Measurements from ENCODE around the gene SPINT2. TPM values are rescaled to one million over a fixed set of nuclear protein-coding genes. Genes with fewer than 3 reads are reported as not detected.

The SPINT2 gene
- total and polyA plus RNA-seq, 2 of the 13 experiments (the other 11 are each of a cell fraction or from before 2014, with no cell fraction given) = 0.31 to 0.77 TPM

- TF ChIP-seq, protein P1, sequence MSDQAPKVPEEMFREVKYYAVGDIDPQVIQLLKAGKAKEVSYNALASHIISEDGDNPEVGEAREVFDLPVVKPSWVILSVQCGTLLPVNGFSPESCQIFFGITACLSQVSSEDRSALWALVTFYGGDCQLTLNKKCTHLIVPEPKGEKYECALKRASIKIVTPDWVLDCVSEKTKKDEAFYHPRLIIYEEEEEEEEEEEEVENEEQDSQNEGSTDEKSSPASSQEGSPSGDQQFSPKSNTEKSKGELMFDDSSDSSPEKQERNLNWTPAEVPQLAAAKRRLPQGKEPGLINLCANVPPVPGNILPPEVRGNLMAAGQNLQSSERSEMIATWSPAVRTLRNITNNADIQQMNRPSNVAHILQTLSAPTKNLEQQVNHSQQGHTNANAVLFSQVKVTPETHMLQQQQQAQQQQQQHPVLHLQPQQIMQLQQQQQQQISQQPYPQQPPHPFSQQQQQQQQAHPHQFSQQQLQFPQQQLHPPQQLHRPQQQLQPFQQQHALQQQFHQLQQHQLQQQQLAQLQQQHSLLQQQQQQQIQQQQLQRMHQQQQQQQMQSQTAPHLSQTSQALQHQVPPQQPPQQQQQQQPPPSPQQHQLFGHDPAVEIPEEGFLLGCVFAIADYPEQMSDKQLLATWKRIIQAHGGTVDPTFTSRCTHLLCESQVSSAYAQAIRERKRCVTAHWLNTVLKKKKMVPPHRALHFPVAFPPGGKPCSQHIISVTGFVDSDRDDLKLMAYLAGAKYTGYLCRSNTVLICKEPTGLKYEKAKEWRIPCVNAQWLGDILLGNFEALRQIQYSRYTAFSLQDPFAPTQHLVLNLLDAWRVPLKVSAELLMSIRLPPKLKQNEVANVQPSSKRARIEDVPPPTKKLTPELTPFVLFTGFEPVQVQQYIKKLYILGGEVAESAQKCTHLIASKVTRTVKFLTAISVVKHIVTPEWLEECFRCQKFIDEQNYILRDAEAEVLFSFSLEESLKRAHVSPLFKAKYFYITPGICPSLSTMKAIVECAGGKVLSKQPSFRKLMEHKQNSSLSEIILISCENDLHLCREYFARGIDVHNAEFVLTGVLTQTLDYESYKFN (CRISPR knock-in tag; conservative IDR thresholded peaks at IDR 0.05) = no peak
- TF ChIP-seq, protein P2, sequence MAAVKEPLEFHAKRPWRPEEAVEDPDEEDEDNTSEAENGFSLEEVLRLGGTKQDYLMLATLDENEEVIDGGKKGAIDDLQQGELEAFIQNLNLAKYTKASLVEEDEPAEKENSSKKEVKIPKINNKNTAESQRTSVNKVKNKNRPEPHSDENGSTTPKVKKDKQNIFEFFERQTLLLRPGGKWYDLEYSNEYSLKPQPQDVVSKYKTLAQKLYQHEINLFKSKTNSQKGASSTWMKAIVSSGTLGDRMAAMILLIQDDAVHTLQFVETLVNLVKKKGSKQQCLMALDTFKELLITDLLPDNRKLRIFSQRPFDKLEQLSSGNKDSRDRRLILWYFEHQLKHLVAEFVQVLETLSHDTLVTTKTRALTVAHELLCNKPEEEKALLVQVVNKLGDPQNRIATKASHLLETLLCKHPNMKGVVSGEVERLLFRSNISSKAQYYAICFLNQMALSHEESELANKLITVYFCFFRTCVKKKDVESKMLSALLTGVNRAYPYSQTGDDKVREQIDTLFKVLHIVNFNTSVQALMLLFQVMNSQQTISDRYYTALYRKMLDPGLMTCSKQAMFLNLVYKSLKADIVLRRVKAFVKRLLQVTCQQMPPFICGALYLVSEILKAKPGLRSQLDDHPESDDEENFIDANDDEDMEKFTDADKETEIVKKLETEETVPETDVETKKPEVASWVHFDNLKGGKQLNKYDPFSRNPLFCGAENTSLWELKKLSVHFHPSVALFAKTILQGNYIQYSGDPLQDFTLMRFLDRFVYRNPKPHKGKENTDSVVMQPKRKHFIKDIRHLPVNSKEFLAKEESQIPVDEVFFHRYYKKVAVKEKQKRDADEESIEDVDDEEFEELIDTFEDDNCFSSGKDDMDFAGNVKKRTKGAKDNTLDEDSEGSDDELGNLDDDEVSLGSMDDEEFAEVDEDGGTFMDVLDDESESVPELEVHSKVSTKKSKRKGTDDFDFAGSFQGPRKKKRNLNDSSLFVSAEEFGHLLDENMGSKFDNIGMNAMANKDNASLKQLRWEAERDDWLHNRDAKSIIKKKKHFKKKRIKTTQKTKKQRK (IDR thresholded peaks at IDR 0.05; ENCODE audit: low read length) = no peak
- TF ChIP-seq ZNF570 (CRISPR knock-in tag; IDR thresholded peaks at IDR 0.05; ENCODE audit: borderline replicate concordance) = no peak
- TF ChIP-seq, protein P3, sequence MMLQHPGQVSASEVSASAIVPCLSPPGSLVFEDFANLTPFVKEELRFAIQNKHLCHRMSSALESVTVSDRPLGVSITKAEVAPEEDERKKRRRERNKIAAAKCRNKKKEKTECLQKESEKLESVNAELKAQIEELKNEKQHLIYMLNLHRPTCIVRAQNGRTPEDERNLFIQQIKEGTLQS (CRISPR knock-in tag; IDR thresholded peaks at IDR 0.05) = peak; percentile 18; the same call in 1 of the 2 replicates
- TF ChIP-seq, protein P4, sequence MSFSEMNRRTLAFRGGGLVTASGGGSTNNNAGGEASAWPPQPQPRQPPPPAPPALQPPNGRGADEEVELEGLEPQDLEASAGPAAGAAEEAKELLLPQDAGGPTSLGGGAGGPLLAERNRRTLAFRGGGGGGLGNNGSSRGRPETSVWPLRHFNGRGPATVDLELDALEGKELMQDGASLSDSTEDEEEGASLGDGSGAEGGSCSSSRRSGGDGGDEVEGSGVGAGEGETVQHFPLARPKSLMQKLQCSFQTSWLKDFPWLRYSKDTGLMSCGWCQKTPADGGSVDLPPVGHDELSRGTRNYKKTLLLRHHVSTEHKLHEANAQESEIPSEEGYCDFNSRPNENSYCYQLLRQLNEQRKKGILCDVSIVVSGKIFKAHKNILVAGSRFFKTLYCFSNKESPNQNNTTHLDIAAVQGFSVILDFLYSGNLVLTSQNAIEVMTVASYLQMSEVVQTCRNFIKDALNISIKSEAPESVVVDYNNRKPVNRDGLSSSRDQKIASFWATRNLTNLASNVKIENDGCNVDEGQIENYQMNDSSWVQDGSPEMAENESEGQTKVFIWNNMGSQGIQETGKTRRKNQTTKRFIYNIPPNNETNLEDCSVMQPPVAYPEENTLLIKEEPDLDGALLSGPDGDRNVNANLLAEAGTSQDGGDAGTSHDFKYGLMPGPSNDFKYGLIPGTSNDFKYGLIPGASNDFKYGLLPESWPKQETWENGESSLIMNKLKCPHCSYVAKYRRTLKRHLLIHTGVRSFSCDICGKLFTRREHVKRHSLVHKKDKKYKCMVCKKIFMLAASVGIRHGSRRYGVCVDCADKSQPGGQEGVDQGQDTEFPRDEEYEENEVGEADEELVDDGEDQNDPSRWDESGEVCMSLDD (CRISPR knock-in tag; IDR thresholded peaks at IDR 0.05; ENCODE audit: borderline replicate concordance) = no peak
- TF ChIP-seq ZNF792 (CRISPR knock-in tag; IDR thresholded peaks at IDR 0.05) = no peak
- TF ChIP-seq ZNF326 (CRISPR knock-in tag; IDR thresholded peaks at IDR 0.05; ENCODE audit: borderline replicate concordance) = no peak
- TF ChIP-seq, protein P5, sequence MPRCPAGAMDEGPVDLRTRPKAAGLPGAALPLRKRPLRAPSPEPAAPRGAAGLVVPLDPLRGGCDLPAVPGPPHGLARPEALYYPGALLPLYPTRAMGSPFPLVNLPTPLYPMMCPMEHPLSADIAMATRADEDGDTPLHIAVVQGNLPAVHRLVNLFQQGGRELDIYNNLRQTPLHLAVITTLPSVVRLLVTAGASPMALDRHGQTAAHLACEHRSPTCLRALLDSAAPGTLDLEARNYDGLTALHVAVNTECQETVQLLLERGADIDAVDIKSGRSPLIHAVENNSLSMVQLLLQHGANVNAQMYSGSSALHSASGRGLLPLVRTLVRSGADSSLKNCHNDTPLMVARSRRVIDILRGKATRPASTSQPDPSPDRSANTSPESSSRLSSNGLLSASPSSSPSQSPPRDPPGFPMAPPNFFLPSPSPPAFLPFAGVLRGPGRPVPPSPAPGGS (CRISPR knock-in tag; IDR thresholded peaks at IDR 0.05) = no peak
- TF ChIP-seq JDP2 (CRISPR knock-in tag; IDR thresholded peaks at IDR 0.05; ENCODE audit: borderline replicate concordance) = no peak
- TF ChIP-seq MZF1 (CRISPR knock-in tag; IDR thresholded peaks at IDR 0.05; ENCODE audit: borderline replicate concordance) = no peak
- 0 out of 2 replicates have a peak, but pooled peaks have one; percentile 32 for TF ChIP-seq FOSL1 (CRISPR knock-in tag; IDR thresholded peaks at IDR 0.05; ENCODE audit: borderline replicate concordance)
- TF ChIP-seq SKIL (CRISPR knock-in tag; IDR thresholded peaks at IDR 0.05; ENCODE audit: borderline replicate concordance) = no peak
- no peak for TF ChIP-seq ZNF746 (CRISPR knock-in tag; IDR thresholded peaks at IDR 0.05)
- TF ChIP-seq ZNF510 (CRISPR knock-in tag; IDR thresholded peaks at IDR 0.05; ENCODE audit: low read depth) = no peak
- TF ChIP-seq DRAP1 (CRISPR knock-in tag; IDR thresholded peaks at IDR 0.05) = no peak
These were observed 16.6 kb upstream of the SPINT2 start (continued) for GRCh38 chr19:38247734-38248268.
